AG04450 (cell line): Measurements from ENCODE around the gene QRFPR. TPM values are rescaled to one million over a fixed set of nuclear protein-coding genes. Genes with fewer than 3 reads are reported as not detected.
A peak's percentile ranks its signal among the peaks of the same experiment; 100 is the strongest.

Source experiments
- CTCF ChIA-PET: fragments of 300-600, 350-600 bp; formaldehyde crosslinking; extraction: SDS; loops from one replicate; lab custom pipeline; 2022; ENCODE audit warnings: antibody characterized with exemption, inconsistent platforms; lab: Charles Lee
- POLR2A ChIA-PET: fragments of 350-600 bp; formaldehyde crosslinking; extraction: SDS; loops from one replicate; lab custom pipeline; 2021; ENCODE audit warnings: antibody characterized with exemption, inconsistent platforms; lab: Yijun Ruan, JAX
- DNase-seq: peaks from one replicate; pipeline ENCODE4 v3.0.0-alpha.2; 2011; ENCODE audit warnings: low read depth, low spot score
- H3K27ac ChIP-seq: one replicate; pipeline ENCODE4 v1.5.1; 2012; ENCODE audit warnings: low read depth, low read length, control low read depth
- H3K27me3 ChIP-seq: one replicate; pipeline ENCODE4 v1.6.0; 2012; ENCODE audit warnings: low read length; ENCODE audit not compliant: control insufficient read depth, insufficient read depth
- H3K4me3 ChIP-seq: 2 replicates; pipeline ENCODE4 v1.5.1; 2011; ENCODE audit warnings: mild to moderate bottlenecking, low read depth, low read length, control low read depth
- H3K9me3 ChIP-seq: 2 replicates; pipeline ENCODE4 v1.5.1; 2012; ENCODE audit warnings: low read length; ENCODE audit not compliant: control insufficient read depth, insufficient read depth
- polyA plus RNA-seq: library from polyadenylated mRNA; depleted of rRNA; stranded (reverse); fragments of >200 nt; gene quantifications from 2 replicates; pipeline ENCODE4 v1.2.3, GENCODE V29; 2011
- TF ChIP-seq, protein P1 (sequence below): IDR thresholded peaks from 2 replicates; pipeline ENCODE4 v1.5.1; 2011; ENCODE audit warnings: low read depth, low read length, control low read depth, inconsistent platforms

Gene QRFPR
- polyA plus RNA-seq, 1 experiment, result not detected

DNA sequence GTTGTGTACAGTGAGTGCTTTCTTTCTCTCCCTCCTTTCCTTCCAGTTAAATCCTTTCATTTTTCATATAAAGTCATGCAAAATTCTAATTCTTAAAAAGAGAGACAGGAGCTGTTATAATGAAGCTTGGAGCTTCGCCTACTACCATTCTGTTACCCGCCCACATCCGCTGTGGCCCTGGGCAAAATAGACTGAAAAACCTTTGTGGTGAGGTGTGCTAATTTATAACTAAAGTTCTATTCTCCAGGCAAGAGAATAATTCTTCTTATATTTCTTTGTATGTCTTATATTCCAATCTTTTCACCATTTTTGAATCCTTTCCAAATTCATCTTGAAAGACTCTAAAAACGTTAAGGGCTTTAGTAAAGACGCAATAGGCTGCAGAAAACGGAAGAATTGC is 7.0 kb downstream of the QRFPR start:
- H3K27me3 ChIP-seq, result no peaks in the 10 kb centered on the region
- CTCF ChIA-PET, result interaction anchor here (0.9 to 1.8 kb wide), 4 partner anchors 88 to 363 kb away, joined by 3 to 7 read pairs (median 6); no protein-coding TSS in a partner anchor
- H3K9me3 ChIP-seq, result no peaks in the 10 kb centered on the region
- TF ChIP-seq, protein P1, sequence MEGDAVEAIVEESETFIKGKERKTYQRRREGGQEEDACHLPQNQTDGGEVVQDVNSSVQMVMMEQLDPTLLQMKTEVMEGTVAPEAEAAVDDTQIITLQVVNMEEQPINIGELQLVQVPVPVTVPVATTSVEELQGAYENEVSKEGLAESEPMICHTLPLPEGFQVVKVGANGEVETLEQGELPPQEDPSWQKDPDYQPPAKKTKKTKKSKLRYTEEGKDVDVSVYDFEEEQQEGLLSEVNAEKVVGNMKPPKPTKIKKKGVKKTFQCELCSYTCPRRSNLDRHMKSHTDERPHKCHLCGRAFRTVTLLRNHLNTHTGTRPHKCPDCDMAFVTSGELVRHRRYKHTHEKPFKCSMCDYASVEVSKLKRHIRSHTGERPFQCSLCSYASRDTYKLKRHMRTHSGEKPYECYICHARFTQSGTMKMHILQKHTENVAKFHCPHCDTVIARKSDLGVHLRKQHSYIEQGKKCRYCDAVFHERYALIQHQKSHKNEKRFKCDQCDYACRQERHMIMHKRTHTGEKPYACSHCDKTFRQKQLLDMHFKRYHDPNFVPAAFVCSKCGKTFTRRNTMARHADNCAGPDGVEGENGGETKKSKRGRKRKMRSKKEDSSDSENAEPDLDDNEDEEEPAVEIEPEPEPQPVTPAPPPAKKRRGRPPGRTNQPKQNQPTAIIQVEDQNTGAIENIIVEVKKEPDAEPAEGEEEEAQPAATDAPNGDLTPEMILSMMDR, result no peak
- no peak overlapping the region for H3K4me3 ChIP-seq
- no peak for DNase-seq
- POLR2A ChIA-PET, result no interaction called here
- no peak overlapping the region for H3K27ac ChIP-seq

DNA sequence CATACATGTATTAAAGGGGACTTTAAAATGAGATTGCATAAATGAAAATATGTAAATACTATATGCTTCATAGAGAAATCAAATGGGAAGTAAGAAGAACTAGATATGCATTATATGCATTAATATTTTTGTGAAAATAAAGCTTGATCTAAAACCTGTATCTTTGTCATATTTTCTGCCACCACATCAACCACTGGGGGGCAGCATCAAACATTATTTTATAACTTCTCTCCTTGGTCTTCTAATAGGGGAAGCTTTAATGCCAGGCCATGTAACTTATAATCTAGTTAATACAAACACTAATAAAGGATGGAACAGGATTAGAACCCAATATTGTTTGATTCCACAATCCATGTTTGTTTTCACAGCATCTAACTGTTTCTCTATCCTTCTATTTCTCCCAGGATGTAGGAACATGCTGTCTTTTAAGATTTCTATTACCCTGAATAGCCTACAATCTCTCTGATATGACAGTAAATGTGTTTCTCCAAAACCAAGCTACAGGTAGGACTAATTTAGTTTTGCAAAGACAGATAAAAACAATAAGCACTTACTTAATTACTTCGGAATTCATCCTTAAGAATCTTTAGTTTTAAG is 10.0 kb downstream of the QRFPR start:
- DNase-seq, result peak; percentile 1
- no peaks in the 10 kb centered on the region for H3K9me3 ChIP-seq
- TF ChIP-seq, protein P1, result peak; percentile 65
- ChIA-PET POLR2A (no interaction called here), CTCF (interaction anchor here (0.6 to 3.3 kb wide), 41 partner anchors 9 to 1207 kb away, joined by 3 to 32 read pairs (median 4); no protein-coding TSS in a partner anchor)
- no peaks in the 10 kb centered on the region for H3K27me3 ChIP-seq
- H3K4me3 ChIP-seq, result no peak overlapping the region
- H3K27ac ChIP-seq, result no peak overlapping the region

DNA sequence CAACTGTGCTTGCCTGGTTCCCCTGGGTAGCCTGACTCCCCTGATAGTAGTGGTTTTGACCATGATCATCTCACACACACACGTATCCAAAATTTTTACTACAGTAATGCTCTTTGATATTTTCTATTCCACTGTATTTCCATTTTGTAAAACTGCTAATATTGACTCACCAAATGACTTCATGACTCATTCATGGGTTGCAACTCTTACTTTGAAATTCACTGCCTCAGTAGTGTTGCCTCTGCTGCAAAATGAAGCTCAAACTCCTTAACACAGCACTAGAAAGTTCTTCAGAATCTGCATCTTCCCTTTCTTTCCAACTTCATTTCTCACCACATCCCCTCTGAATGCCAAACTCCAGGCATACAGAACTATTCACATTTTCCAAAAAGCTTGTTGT is 20.3 kb downstream of the QRFPR start:
- DNase-seq, result no peak
- TF ChIP-seq, protein P1, result no peak
- ChIA-PET CTCF (interaction anchor here (2.2 kb wide), 1 partner anchor 10 kb away, joined by 16 read pairs; no protein-coding TSS in a partner anchor), POLR2A (no interaction called here)
- Histone ChIP-seq H3K9me3 (no peaks in the 10 kb centered on the region), H3K4me3 (no peak overlapping the region), H3K27ac (no peak overlapping the region), H3K27me3 (no peaks in the 10 kb centered on the region)

DNA sequence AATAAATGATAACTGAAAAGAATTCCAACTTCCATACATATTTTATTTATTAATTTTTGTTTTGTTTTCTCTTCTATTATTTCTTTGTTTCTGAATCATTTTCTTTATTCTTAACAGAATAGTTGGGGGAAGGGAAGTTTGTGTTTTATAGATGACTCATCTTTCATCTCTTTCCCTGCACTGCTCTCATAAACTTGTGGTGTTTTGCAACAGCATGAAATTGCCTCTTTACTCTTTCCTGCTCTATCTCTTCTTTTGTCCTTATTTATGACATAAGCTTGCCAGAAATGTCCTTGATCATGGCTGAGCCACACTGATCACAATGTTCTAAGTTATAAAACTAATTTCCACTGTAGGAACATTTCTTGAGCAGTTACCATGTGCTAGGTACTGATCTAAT is 22.3 kb downstream of the QRFPR start:
- DNase-seq, result no peak
- TF ChIP-seq, protein P1, result no peak
- no peak overlapping the region for H3K27ac ChIP-seq
- POLR2A ChIA-PET, result no interaction called here
- CTCF ChIA-PET, result no interaction called here
- H3K27me3 ChIP-seq, result no peaks in the 10 kb centered on the region
- H3K9me3 ChIP-seq, result no peaks in the 10 kb centered on the region
- H3K4me3 ChIP-seq, result no peak overlapping the region

DNA sequence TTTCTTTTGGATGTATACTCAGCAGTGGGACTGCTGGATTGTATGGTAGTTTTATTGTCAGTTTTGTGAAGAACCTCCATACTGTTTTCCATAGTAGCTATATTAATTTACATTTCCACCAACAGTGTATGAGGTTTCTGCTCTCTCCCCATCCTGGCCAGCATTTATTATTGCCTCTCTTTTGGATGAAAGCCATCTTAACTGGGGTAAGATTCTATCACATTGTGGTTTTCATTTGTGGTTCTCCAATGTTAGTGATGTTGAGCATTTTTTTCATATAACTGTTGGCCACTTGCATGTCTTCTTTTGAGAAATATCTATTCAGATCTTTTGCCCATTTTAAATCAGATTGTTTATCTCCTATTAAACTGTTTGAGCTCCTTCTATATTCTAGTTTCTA is 27.6 kb downstream of the QRFPR start:
- no peaks in the 10 kb centered on the region for H3K9me3 ChIP-seq
- DNase-seq, result no peak
- no peak overlapping the region for H3K4me3 ChIP-seq
- ChIA-PET POLR2A (no interaction called here), CTCF (interaction anchor here (0.7 kb wide), 1 partner anchor 17 kb away, joined by 3 read pairs; no protein-coding TSS in a partner anchor)
- TF ChIP-seq, protein P1, result no peak
- H3K27ac ChIP-seq, result no peak overlapping the region
- no peaks in the 10 kb centered on the region for H3K27me3 ChIP-seq
